NCI-H526 treated with DMSO at 0.1 percent for 48 hours (cell line): ENCODE measurements around the gene TNRC6B.

Experiments used
- DNase-seq: peaks from one replicate; lab custom pipeline; 2025; lab: John Stamatoyannopoulos, UW

TNRC6B gene

GRCh38 chr22:40240160-40240559, 62.4 kb downstream of the TNRC6B start:
- DNase-seq = no peak

- DNase-seq = no peak
Measured at GRCh38 chr22:40240686-40241085, 63.0 kb downstream of the TNRC6B start.

DNA sequence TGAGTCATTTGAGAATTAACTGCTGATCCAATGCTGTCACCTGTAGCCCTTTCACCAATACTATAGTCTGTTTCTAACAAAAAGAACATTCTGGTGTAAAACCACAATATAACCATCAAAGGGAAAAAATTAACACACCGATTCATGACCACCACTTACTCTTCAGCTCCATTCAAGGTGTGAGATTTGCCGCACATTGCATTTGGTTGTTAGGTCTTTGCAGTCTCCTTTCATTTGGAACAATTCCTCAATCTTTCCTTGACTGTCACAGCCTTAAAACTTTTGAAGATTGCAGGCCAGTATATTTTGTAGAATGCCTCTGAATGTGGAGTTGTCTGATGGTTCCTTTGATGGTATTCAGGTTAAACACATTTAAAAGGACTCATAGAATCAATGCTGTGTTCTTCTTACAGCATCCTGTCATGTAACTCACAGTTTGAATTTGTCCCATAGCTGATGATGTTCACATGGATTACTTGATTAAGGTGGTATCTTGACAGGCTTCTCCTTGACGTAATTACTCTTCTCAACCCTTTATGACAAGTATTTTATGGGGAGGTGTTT, 63.6 kb downstream of the TNRC6B start:
- no peak for DNase-seq

DNA sequence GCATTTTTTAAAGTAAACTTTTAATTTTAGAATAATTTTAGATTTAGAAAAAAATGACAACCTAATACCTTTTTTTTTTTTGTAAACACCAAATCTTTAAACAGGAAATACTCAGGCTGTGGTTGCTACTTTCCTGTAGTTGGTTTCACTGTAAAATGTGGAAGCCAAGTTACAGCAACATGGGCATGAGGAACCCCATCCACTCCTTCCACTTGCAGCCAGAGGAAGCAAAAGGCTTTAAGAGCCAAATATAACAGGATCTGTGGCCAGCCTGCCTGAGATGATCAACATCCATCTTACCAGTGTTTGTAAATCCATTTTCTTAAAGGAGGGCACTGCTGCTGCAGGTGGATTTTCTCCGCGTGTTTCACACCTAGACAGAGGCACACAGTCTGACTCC, 66.2 kb downstream of the TNRC6B start:
- DNase-seq = no peak

DNA sequence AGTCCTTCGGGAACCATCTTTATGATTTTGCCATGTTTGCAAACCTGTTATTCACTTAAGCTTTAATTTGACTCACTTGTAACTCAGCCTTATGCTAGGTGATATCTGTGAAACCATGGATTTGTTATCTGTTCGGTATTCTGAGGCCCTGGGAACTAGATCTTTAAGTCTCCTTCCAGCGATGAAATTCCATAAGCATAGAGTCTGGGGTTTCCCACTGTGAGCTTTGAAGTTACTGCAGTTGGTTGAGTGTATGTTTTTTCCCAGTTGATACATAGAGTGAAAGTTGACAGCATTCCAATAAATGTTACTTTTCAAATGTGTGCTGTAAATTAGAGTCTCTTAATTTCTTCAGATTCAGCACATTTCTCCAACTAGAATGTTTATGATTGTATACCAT, 66.9 kb downstream of the TNRC6B start:
- no peak for DNase-seq

GRCh38 chr22:40247976-40248375, 70.3 kb downstream of the TNRC6B start:
- DNase-seq = no peak

DNA sequence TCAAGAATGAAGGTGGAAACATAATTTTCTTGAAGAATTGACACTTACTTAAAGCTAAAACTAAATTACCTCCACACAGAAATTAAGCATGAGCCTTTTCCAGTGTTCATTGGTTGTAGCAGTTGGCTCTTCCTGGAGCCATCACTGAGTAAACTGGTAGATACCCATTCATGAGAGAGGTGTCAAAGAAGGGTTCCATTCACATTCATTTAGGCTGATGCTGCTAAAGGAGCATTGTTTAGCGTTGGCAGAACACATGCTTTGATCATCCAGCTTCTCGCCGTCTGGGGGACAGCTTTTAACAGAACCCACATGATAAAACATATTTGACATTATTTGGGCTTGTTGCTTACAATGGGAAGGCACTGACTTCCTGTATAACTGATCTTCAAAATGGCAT, 71.6 kb downstream of the TNRC6B start:
- DNase-seq = no peak

- no peak for DNase-seq
Measured at GRCh38 chr22:40250608-40251007, 72.9 kb downstream of the TNRC6B start.

DNA sequence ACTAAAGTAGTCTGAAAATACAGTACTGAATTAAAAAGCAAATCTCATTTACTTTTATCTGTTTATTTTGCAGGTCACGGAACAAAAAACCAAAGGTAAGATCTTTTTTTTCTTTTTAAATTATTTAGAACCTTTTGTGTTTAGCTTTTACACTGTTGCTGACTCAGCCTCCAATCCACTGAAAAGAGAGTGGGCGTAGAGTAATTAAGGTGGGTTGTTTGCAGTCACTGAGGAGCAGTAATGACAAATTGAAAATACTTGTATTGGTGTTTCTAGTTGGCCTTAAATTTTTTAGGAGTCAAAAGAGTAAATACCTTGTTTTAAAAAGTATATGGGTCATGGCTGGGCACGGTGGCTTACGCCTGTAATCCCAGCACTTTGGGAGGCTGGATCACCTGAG, 73.4 kb downstream of the TNRC6B start:
- DNase-seq = no peak

GRCh38 chr22:40252146-40252545, 74.4 kb downstream of the TNRC6B start:
- DNase-seq = no peak

- DNase-seq = no peak
Measured at GRCh38 chr22:40256516-40256915, 78.8 kb downstream of the TNRC6B start.

DNA sequence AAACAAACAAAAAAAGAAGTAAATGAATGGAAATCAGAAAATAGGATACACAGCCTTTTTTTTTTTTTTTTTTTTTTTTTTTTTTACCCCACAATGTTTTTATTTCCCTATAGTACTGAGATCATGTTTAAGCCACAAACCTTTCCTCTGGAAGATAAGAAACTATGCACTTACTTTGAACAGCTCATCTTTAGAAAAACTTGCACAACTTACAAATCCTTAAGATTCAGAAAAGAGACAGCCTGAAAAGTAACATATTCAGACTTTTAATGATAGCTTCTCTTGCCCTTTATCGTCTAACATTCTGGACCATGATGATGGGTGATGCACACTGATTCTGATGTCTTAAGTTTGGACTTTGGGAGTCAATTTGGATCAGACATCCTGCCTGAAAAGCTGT, 80.3 kb downstream of the TNRC6B start:
- DNase-seq = no peak

GRCh38 chr22:40258501-40258915, 80.8 kb downstream of the TNRC6B start:
- no peak for DNase-seq

DNA sequence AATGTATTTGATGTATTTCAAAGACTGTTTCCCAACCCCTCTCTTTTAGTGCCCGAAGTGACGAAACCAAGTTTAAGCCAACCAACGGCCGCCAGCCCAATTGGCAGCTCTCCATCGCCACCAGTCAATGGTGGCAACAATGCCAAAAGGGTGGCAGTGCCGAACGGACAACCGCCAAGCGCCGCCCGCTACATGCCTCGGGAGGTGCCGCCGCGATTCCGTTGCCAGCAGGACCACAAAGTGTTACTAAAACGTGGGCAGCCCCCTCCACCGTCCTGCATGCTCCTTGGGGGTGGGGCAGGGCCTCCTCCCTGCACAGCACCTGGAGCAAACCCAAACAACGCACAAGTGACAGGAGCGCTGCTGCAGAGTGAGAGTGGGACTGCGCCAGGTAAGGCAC, 84.1 kb downstream of the TNRC6B start:
- no peak for DNase-seq

GRCh38 chr22:40263191-40263590, 85.5 kb downstream of the TNRC6B start:
- no peak for DNase-seq

GRCh38 chr22:40265783-40266182, 88.1 kb downstream of the TNRC6B start:
- DNase-seq = no peak

GRCh38 chr22:40270031-40270430, 92.3 kb downstream of the TNRC6B start:
- DNase-seq = no peak

- DNase-seq = no peak
Measured at GRCh38 chr22:40270748-40271373, 93.1 kb downstream of the TNRC6B start.

DNA sequence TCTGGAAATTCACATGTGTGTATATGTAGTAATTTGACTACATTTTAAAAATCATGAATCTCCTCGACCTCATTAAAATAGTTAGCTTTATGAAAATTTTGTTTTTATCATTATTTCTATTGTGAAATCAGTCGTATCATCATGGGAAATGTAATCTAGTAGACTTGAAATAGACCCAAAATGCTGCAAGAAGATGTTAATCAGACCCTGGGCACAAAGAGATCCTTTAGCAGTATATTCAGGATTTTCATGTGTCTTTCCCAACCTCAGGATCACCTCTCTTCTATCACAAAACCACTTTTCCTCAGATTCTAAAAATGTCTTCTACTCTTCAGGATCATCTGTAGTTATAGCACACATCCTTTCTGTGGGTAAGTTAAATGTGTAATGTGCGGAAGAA, 93.7 kb downstream of the TNRC6B start:
- no peak for DNase-seq

GRCh38 chr22:40273319-40273718, 95.6 kb downstream of the TNRC6B start:
- no peak for DNase-seq

DNA sequence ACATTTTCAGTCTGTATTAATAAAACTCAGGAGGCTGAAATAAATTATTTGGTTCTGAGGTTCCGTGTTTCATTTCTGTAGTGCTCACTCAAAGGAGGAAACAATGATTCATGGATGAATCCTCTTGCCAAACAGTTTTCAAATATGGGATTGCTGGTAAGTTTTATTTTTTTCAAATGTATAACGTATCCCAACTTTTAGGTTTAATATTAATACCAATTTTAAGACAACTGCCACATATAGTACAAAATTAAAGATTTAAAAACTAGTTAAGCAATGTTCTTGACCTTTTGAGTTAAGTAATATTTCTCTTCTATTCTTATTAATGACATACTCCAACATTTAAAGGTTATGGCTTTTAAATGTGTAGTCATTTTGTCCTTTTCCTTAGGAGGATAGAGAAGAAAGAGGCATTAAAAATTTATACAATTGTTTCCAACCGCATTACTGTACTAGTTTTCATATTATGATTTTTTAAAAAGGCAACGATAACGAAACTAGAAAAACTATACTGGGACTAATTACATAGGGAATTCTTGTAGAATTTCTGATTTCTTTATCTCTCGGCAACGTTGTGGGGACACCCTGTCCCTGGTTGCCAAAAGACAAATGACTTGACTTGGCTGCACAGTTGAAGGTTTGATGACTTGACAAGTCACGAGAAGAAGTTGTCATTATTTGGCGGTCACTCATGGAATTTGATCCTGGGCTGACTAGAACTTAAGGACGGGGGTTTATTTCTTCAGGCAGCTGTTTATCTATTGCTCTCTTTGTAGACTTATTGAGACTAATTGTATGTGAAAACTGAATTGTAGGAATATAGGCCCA, 99.5 kb downstream of the TNRC6B start:
- DNase-seq = no peak

DNA sequence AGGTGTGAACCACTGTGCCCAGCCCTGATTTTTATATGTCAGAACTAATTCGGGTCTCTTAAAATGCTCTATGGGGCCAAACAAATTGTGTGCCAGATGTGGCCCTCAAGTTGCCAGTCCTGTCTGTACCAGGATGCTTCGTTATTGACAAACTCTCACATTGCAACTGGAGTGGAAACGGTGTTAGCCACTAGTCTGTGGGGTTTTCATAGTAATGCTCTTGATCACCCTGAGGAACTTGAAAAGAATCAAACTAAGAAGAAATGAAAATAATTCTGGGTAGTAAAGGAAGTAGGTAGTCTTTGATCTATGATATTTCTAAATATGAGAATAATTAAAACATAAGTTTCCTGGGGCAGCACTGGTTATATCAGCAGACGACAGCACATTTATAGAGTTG, 101.3 kb downstream of the TNRC6B start:
- no peak for DNase-seq

DNA sequence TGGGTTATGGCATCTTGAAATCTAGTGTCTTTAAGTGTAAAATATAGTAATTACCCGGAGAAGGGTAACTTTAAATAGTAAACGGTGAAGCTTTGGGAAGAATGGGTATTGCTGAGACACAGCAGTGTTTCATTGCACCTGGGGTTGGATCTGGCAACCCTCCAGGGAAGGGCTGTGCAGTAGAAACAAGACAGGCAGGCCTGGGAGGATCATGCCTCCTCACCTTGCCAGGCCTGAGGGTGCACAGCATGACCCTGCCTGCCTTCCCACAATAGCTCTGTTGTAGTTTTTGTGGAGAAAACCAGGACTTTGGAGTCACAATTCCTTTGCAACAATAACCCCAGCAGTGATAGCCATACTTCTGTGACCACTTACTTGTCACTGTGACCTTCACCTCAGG, 104.0 kb downstream of the TNRC6B start:
- DNase-seq = no peak
